HepG2 (cell line): ENCODE data around the gene POGLUT2. TPM values are rescaled to one million over a fixed set of nuclear protein-coding genes. Genes with fewer than 3 reads are reported as not detected.

Source experiments
- ARID4A ChIP-seq: sonication (generic); formaldehyde crosslinking; IDR thresholded peaks from 2 replicates; pipeline ENCODE4 v1.5.0; 2020; ENCODE audit warnings: mild to moderate bottlenecking, missing genetic modification reagents, borderline replicate concordance
- GABPB1 ChIP-seq: IDR thresholded peaks from 2 replicates; pipeline ENCODE4 v1.6.1; 2016; ENCODE audit warnings: mild to moderate bottlenecking, missing genetic modification reagents, moderate library complexity, missing compliant biosample characterization
- HMGXB4 ChIP-seq, 2 experiments: sonication (generic) in 1 of 2; formaldehyde crosslinking in 1 of 2; IDR thresholded peaks; 2 replicates each; pipeline versions ENCODE4 v1.4.0 to v1.6.1; 2018 to 2020; ENCODE audit warnings: missing genetic modification reagents in 2 of 2, borderline replicate concordance in 1 of 2, low read depth in 1 of 2, mild to moderate bottlenecking in 1 of 2, missing biosample characterization in 1 of 2
- IRF2 ChIP-seq: IDR thresholded peaks from 2 replicates; pipeline ENCODE4 v1.6.1; 2018; ENCODE audit warnings: missing genetic modification reagents, missing compliant biosample characterization
- ISL2 ChIP-seq: sonication (generic); formaldehyde crosslinking; IDR thresholded peaks from 2 replicates; pipeline ENCODE4 v1.5.0; 2020; ENCODE audit warnings: missing genetic modification reagents
- JUNB ChIP-seq: sonication (generic); formaldehyde crosslinking; IDR thresholded peaks from 2 replicates; pipeline ENCODE4 v1.8.0; 2022; ENCODE audit warnings: missing genetic modification reagents, mild to moderate bottlenecking, borderline replicate concordance
- NFKB2 ChIP-seq: sonication (generic); formaldehyde crosslinking; IDR thresholded peaks from 2 replicates; pipeline ENCODE4 v1.4.0; 2020; ENCODE audit warnings: missing genetic modification reagents, borderline replicate concordance
- RCOR2 ChIP-seq: IDR thresholded peaks from 2 replicates; pipeline ENCODE4 v1.6.1; 2016; ENCODE audit warnings: missing biosample characterization, missing genetic modification reagents
- SETDB1 ChIP-seq: sonication (generic); formaldehyde crosslinking; IDR thresholded peaks from 2 replicates; pipeline ENCODE4 v1.5.1; 2020; ENCODE audit warnings: missing genetic modification reagents, mild to moderate bottlenecking, borderline replicate concordance
- SNAI1 ChIP-seq: sonication (generic); formaldehyde crosslinking; IDR thresholded peaks from 2 replicates; pipeline ENCODE4 v1.5.0; 2020; ENCODE audit warnings: mild to moderate bottlenecking, missing genetic modification reagents, borderline replicate concordance
- TBX2 ChIP-seq: sonication (generic); formaldehyde crosslinking; IDR thresholded peaks from 2 replicates; pipeline ENCODE4 v1.5.0; 2020; ENCODE audit warnings: missing genetic modification reagents, mild to moderate bottlenecking, borderline replicate concordance
- TEAD2 ChIP-seq: sonication (generic); formaldehyde crosslinking; IDR thresholded peaks from 2 replicates; pipeline ENCODE4 v1.9.0; 2021; ENCODE audit warnings: missing genetic modification reagents
- THAP7 ChIP-seq: sonication (generic); formaldehyde crosslinking; IDR thresholded peaks from 2 replicates; pipeline ENCODE4 v1.8.1; 2023; ENCODE audit warnings: mild to moderate bottlenecking, missing genetic modification reagents
- ZMYM2 ChIP-seq: sonication (generic); formaldehyde crosslinking; IDR thresholded peaks from 2 replicates; pipeline ENCODE4 v1.8.0; 2022; ENCODE audit warnings: mild to moderate bottlenecking, missing genetic modification reagents
- ZNF703 ChIP-seq: sonication (generic); formaldehyde crosslinking; IDR thresholded peaks from 2 replicates; pipeline ENCODE4 v1.5.1; 2020; ENCODE audit warnings: missing genetic modification reagents, mild to moderate bottlenecking, moderate library complexity, borderline replicate concordance
- ZNF746 ChIP-seq: sonication (generic); formaldehyde crosslinking; IDR thresholded peaks from 2 replicates; pipeline ENCODE4 v1.8.0; 2022; ENCODE audit warnings: mild to moderate bottlenecking, missing genetic modification reagents
- ZNF784 ChIP-seq: sonication (generic); formaldehyde crosslinking; IDR thresholded peaks from 2 replicates; pipeline ENCODE4 v1.5.1; 2020; ENCODE audit warnings: missing genetic modification reagents, mild to moderate bottlenecking, borderline replicate concordance
- ZSCAN5A ChIP-seq: sonication (generic); formaldehyde crosslinking; IDR thresholded peaks from 2 replicates; pipeline ENCODE4 v1.8.0; 2022; ENCODE audit warnings: mild to moderate bottlenecking, missing genetic modification reagents, borderline replicate concordance
- polyA plus RNA-seq, 8 experiments: library from polyadenylated mRNA; depleted of rRNA in 3 of 8; stranded (reverse) in 7 of 8; unstranded in 1 of 8; fragments of >200 nt; fragmentation: Illumina TruSeq in 4 of 8; extraction: Trizol in 4 of 8; gene quantifications; 2 replicates each; pipeline versions ENCODE4 v1.2.1 to v1.2.3, GENCODE V29; 2011 to 2016; ENCODE audit warnings: low read depth in 4 of 8, missing spikeins in 1 of 8, mixed read lengths in 1 of 8; ENCODE audit not compliant: insufficient read depth in 1 of 8
- total RNA-seq, 5 experiments: library from RNA; depleted of rRNA; stranded (reverse); fragments of >200 nt; fragmentation: Illumina TruSeq; extraction: Trizol; gene quantifications; 2 replicates each; pipeline ENCODE4 v1.2.3, GENCODE V29; 2016; ENCODE audit warnings: low read depth in 1 of 5

Gene POGLUT2
- total and polyA plus RNA-seq, 2 of the 13 experiments (the other 11 are each of a cell fraction or from before 2014, with no cell fraction given): 18.0 to 26.1 TPM

- TF ChIP-seq ARID4A: peak; percentile 92
- TF ChIP-seq ZNF784 (CRISPR knock-in tag): peak; percentile 48; the same call in 1 of the 2 replicates
- TF ChIP-seq GABPB1 (CRISPR knock-in tag): peak; percentile 92
- TF ChIP-seq SETDB1 (CRISPR knock-in tag): no peak
- TF ChIP-seq SNAI1 (CRISPR knock-in tag): 0 out of 2 replicates have a peak, but pooled peaks have one; percentile 42
- TF ChIP-seq TEAD2 (CRISPR knock-in tag): no peak
- peak; percentile 61; the same call in 1 of the 2 replicates for TF ChIP-seq TBX2 (CRISPR knock-in tag)
- TF ChIP-seq ISL2 (CRISPR knock-in tag): peak; percentile 41; the same call in 1 of the 2 replicates
- peak; percentile 65; the same call in 1 of the 2 replicates for TF ChIP-seq NFKB2 (CRISPR knock-in tag)
- TF ChIP-seq IRF2: peak; percentile 74; the same call in 1 of the 2 replicates
- TF ChIP-seq THAP7 (CRISPR knock-in tag): no peak
- no peak for TF ChIP-seq JUNB
- no peak for TF ChIP-seq ZNF703 (CRISPR knock-in tag)
- TF ChIP-seq ZNF746 (CRISPR knock-in tag): peak; percentile 60; the same call in 1 of the 2 replicates
- peak; percentile 33; the same call in 1 of the 2 replicates for TF ChIP-seq RCOR2 (CRISPR knock-in tag)
- TF ChIP-seq ZSCAN5A (CRISPR knock-in tag): peak; percentile 77; the same call in 1 of the 2 replicates
- peak; percentile 71; the same call in 1 of the 2 replicates for TF ChIP-seq ZMYM2 (CRISPR knock-in tag)
- peak; percentile 99 for TF ChIP-seq HMGXB4 (CRISPR knock-in tag; IDR thresholded peaks at IDR 0.05; ENCODE audit: borderline replicate concordance in 1 of 2, low read depth in 1 of 2)
These were observed 1.6 kb upstream of the POGLUT2 start (continued) for GRCh38 chr13:102800145-102801041.
